Endothelial cell of umbilical vein (primary cell): ENCODE data around the gene RNU5B-1. TPM values are rescaled to one million over a fixed set of nuclear protein-coding genes. Genes with fewer than 3 reads are reported as not detected.

Experiments
- BruUV-seq: library from RNA; stranded (reverse); fragments of 400-500 nt; replicated peaks from 2 replicates; lab custom pipeline; 2021; lab: Mats Ljungman, UMichigan
- CTCF ChIA-PET: fragments of 300-600, 350-600 bp; sonication (Branson Sonifier 250); formaldehyde crosslinking; loops from one replicate; lab custom pipeline; 2021; ENCODE audit warnings: antibody characterized with exemption, inconsistent platforms; lab: Charles Lee
- POLR2A ChIA-PET: fragments of 300-600, 350-600 bp; sonication (Branson Sonifier 250); formaldehyde crosslinking; loops from one replicate; lab custom pipeline; 2021; ENCODE audit warnings: antibody characterized with exemption, inconsistent platforms; lab: Charles Lee
- DNase-seq: peaks from one replicate; pipeline ENCODE4 v3.0.0-alpha.2; 2011; ENCODE audit warnings: low read depth, low spot score
- FAIRE-seq: peaks from 2 replicates; lab custom pipeline; 2011; peaks lifted over from hg19 to GRCh38; lab: Jason Lieb, UNC
- H2AFZ ChIP-seq: 2 replicates; pipeline ENCODE4 v1.6.0; 2012; ENCODE audit warnings: low read depth, low read length, control low read depth, inconsistent platforms
- H3K27ac ChIP-seq: 2 replicates; pipeline ENCODE4 v1.5.1; 2011; ENCODE audit warnings: low read depth, mild to moderate bottlenecking, control low read depth, low read length, moderate library complexity; ENCODE audit not compliant: insufficient read depth
- H3K27me3 ChIP-seq, 2 experiments: 2 replicates each; pipeline versions ENCODE4 v1.6.0 to v1.6.1; 2011; ENCODE audit warnings: low read length in 2 of 2, mixed read lengths in 1 of 2; ENCODE audit not compliant: control insufficient read depth in 2 of 2, insufficient read depth in 2 of 2
- H3K36me3 ChIP-seq, 2 experiments: 2 replicates in 1 of 2; 3 replicates in 1 of 2; pipeline ENCODE4 v1.5.1; 2011; ENCODE audit warnings: low read length in 2 of 2, mild to moderate bottlenecking in 1 of 2, moderate library complexity in 1 of 2; ENCODE audit not compliant: control insufficient read depth in 2 of 2, insufficient read depth in 2 of 2; ENCODE audit errors: extremely low read depth in 1 of 2
- H3K4me1 ChIP-seq: 3 replicates; pipeline ENCODE4 v1.5.1; 2011; ENCODE audit warnings: mild to moderate bottlenecking, low read length; ENCODE audit not compliant: control insufficient read depth, insufficient read depth; ENCODE audit errors: extremely low read depth
- H3K4me2 ChIP-seq: 2 replicates; pipeline ENCODE4 v1.6.1; 2011; ENCODE audit warnings: low read length, control low read depth, mixed read lengths; ENCODE audit not compliant: insufficient read depth
- H3K4me3 ChIP-seq, 3 experiments: fragments of 200-600 bp in 1 of 3; sonication (generic), shearing (Covaris generic) in 1 of 3; replicated peaks in 1 of 3; 2 replicates each; pipeline ENCODE4 v1.5.1; 2011 to 2016; ENCODE audit warnings: control low read depth in 3 of 3, low read length in 3 of 3, mild to moderate bottlenecking in 2 of 3, inconsistent platforms in 1 of 3, low read depth in 1 of 3, moderate library complexity in 1 of 3; ENCODE audit not compliant: insufficient read depth in 1 of 3
- H3K79me2 ChIP-seq: 2 replicates; pipeline ENCODE4 v1.6.0; 2012; ENCODE audit warnings: low read length, inconsistent platforms; ENCODE audit not compliant: control insufficient read depth, insufficient read depth
- H3K9ac ChIP-seq: replicated peaks from 2 replicates; pipeline ENCODE3; 2011; ENCODE audit warnings: low read length, control low read depth; ENCODE audit not compliant: insufficient read depth; ENCODE audit errors: extremely low read depth
- H3K9me1 ChIP-seq: replicated peaks from 3 replicates; pipeline ENCODE4 v1.6.0; 2011; ENCODE audit warnings: mild to moderate bottlenecking, low read length; ENCODE audit not compliant: control insufficient read depth, insufficient read depth; ENCODE audit errors: extremely low read depth
- H3K9me3 ChIP-seq: replicated peaks from 2 replicates; pipeline ENCODE4 v1.5.1; 2012; ENCODE audit warnings: low read length, inconsistent platforms; ENCODE audit not compliant: control insufficient read depth, insufficient read depth
- H4K20me1 ChIP-seq: replicated peaks from 2 replicates; pipeline ENCODE3; 2011; ENCODE audit warnings: mild to moderate bottlenecking, low read length; ENCODE audit not compliant: control insufficient read depth, insufficient read depth; ENCODE audit errors: extremely low read depth
- CTCF ChIP-seq, 2 donors: IDR thresholded peaks; 1 replicate in 1 of 2; 2 replicates in 1 of 2; pipeline ENCODE4 v1.5.1; 2011; ENCODE audit warnings: low read length in 2 of 2, mild to moderate bottlenecking in 2 of 2, moderate library complexity in 2 of 2, control low read depth in 1 of 2, inconsistent platforms in 1 of 2, low read depth in 1 of 2; ENCODE audit not compliant: insufficient read depth in 1 of 2; ENCODE audit errors: extremely low read depth in 1 of 2
- EZH2 ChIP-seq: IDR thresholded peaks from 2 replicates; pipeline ENCODE4 v1.6.1; 2012; ENCODE audit warnings: borderline replicate concordance, low read depth, mild to moderate bottlenecking, moderate library complexity, low read length, inconsistent platforms; ENCODE audit not compliant: severe bottlenecking
- FOS ChIP-seq: IDR thresholded peaks from 2 replicates; pipeline ENCODE4 v1.6.1; 2011; ENCODE audit warnings: mild to moderate bottlenecking, low read length, moderate library complexity, borderline replicate concordance; ENCODE audit not compliant: insufficient read depth
- GATA2 ChIP-seq: IDR thresholded peaks from 2 replicates; pipeline ENCODE4 v1.7.0; 2011; ENCODE audit warnings: low read depth, mild to moderate bottlenecking, moderate library complexity, mixed read lengths, low read length; ENCODE audit not compliant: insufficient read length, insufficient read depth
- JUN ChIP-seq: IDR thresholded peaks from 2 replicates; pipeline ENCODE4 v1.6.1; 2011; ENCODE audit warnings: borderline replicate concordance, low read depth; ENCODE audit not compliant: insufficient read length, insufficient read depth
- MAX ChIP-seq: IDR thresholded peaks from 2 replicates; pipeline ENCODE4 v1.6.1; 2011; ENCODE audit not compliant: insufficient read depth, insufficient read length
- MYC ChIP-seq: IDR thresholded peaks from one replicate; pipeline ENCODE4 v1.6.1; 2011; ENCODE audit warnings: mild to moderate bottlenecking, low read depth, low read length
- POLR2A ChIP-seq: IDR thresholded peaks from 2 replicates; pipeline ENCODE4 v1.6.1; 2012; ENCODE audit warnings: low read depth, mild to moderate bottlenecking, control low read depth, low read length
- POLR2AphosphoS5 ChIP-seq: IDR thresholded peaks from 2 replicates; pipeline ENCODE4 v1.6.1; 2012; ENCODE audit warnings: low read depth, mild to moderate bottlenecking, control low read depth, low read length, moderate library complexity; ENCODE audit not compliant: insufficient read depth
- dilution Hi-C: fragments of 300-500 bp; cut with MboI; formaldehyde crosslinking; loops from one replicate; pipeline ENCODE4 v1.15.0; 2019; ENCODE audit warnings: low sequenced_read_pairs; ENCODE audit not compliant: extremely low pct_ligation_motif_present
- intact Hi-C: fragments of 100-400 bp; cut with micrococcal nuclease; formaldehyde crosslinking; loops from one replicate; pipeline ENCODE4 v1.10.0; 2022
- polyA plus RNA-seq, 4 experiments: library from polyadenylated mRNA; depleted of rRNA in 3 of 4; stranded (reverse) in 3 of 4; unstranded in 1 of 4; fragments of >200 nt; gene quantifications; 2 replicates each; pipeline versions ENCODE4 v1.2.1 to v1.2.3, GENCODE V29; 2011 to 2012; ENCODE audit warnings: missing spikeins in 1 of 4
- total RNA-seq: library from RNA; stranded (reverse); gene quantifications from 2 replicates; pipeline ENCODE4 v1.2.3, GENCODE V29; 2021

RNU5B-1 gene
- total and polyA plus RNA-seq, 2 donors (not counting 3 experiments of a cell fraction or from before 2014, with no cell fraction given) = not detected

DNA sequence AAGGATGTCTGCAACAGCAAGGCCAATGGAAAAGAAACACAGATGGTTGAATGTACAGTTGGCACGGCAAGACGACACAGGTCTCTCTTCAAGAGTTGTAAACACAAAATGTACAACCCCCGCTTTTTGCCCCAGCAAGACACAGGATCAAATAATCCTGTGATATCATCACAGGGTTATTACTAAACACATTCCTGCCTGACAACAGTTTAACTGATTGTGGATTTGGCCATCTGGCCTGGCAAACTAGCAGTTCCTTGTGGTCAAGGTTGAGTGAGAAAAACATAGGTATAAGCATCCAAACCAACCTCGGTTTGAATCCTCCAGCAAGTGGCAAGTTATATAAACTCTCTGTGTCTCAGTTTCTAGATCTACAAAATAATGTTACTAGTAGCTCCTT lies 41.2 kb upstream of the RNU5B-1 start:
- intact Hi-C loops = no loop called here
- DNase-seq = no peak
- Histone ChIP-seq H3K9me3 (no peaks in the 10 kb centered on the region), H3K4me1 (no peaks in the 10 kb centered on the region), H2AFZ (no peak overlapping the region), H3K27me3 (no peaks in the 10 kb centered on the region), H4K20me1 (no peaks in the 10 kb centered on the region), H3K36me3 (peaks cover 2 to 12% of the 10 kb centered on the region in 2 experiments), H3K9me1 (no peaks in the 10 kb centered on the region), H3K27ac (no peak overlapping the region), H3K4me3 (no peak overlapping the region), H3K4me2 (no peak overlapping the region), H3K9ac (no peak overlapping the region), H3K79me2 (no peaks in the 10 kb centered on the region)
- dilution Hi-C loops = no loop called here
- CTCF ChIA-PET = no interaction called here
- no TSS peak for BruUV-seq
- POLR2A ChIA-PET = no interaction called here
- TF ChIP-seq FOS (no peak), MAX (no peak), POLR2AphosphoS5 (no peak), EZH2 (no peak), MYC (no peak), POLR2A (no peak), JUN (no peak), GATA2 (no peak), CTCF (IDR thresholded peaks at IDR 0.05; ENCODE audit: extremely low read depth in 1 of 2, insufficient read depth in 1 of 2, low read depth in 1 of 2, low read length in 2 of 2) (no peak)
- no peak for FAIRE-seq
